ENCODE results near the gene LRRC3C.

LRRC3C gene

DNA sequence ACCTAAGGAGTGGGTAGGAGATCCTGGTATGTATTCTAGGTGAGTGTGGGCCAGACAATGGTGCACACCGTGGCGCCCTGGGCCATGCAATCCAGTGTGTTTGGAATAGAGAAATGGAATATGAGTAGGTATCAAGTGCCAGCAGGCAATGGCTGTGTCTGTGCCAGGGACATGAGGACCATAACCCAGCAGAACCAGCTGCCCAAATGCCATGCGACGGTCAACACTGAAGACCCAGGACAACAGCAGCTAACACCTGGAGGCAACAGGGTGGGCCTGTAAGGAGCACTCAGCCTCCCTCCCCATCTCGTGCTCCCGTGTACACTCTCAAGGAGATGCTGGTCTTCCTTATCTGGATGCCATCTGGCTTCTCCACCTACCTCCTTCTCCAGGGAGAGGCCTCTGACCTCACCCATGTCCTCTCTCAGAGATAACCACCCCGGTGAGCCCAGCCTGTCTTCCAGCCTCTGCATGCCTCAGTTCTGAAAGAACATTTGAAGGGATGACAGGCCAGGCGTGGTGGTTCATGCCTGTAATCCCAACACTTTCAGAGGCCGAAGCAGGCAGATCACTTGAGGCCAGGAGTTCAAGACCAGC is 8.3 kb upstream of the LRRC3C start:
- Mint-ChIP-seq H3K36me3 (ENCODE audit: low read depth) (peaks cover 79% of the 10 kb centered on the region), H3K4me3 (no peak overlapping the region), H3K9me3 (no peaks in the 10 kb centered on the region), H3K27me3 (no peaks in the 10 kb centered on the region), H3K27ac (no peak overlapping the region), H3K4me1 (ENCODE audit: low read depth) (peaks cover 71% of the 10 kb centered on the region)
- DNase-seq, result no peak

- H3K27ac Mint-ChIP-seq, result peak overlapping the region; percentile 95
- H3K27me3 Mint-ChIP-seq, result no peaks in the 10 kb centered on the region
- peaks cover 82% of the 10 kb centered on the region for H3K4me1 Mint-ChIP-seq (ENCODE audit: low read depth)
- DNase-seq, result peak; percentile 74
- peaks cover 83% of the 10 kb centered on the region for H3K36me3 Mint-ChIP-seq (ENCODE audit: low read depth)
- H3K4me3 Mint-ChIP-seq, result peak overlapping the region; percentile 47
- H3K9me3 Mint-ChIP-seq, result no peaks in the 10 kb centered on the region
These were observed 7.0 kb upstream of the LRRC3C start for GRCh38 chr17:39920218-39921210.

GRCh38 chr17:39921323-39921722 is 6.2 kb upstream of the LRRC3C start:
- peaks cover 85% of the 10 kb centered on the region for H3K36me3 Mint-ChIP-seq (ENCODE audit: low read depth)
- H3K4me1 Mint-ChIP-seq (ENCODE audit: low read depth), result peaks cover 86% of the 10 kb centered on the region

GRCh38 chr17:39922006-39922405 is 5.5 kb upstream of the LRRC3C start:
- peaks cover 81% of the 10 kb centered on the region for H3K4me1 Mint-ChIP-seq (ENCODE audit: low read depth)

More at GRCh38 chr17:39921323-39921722, 6.2 kb upstream of the LRRC3C start:
- no peaks in the 10 kb centered on the region for H3K9me3 Mint-ChIP-seq
- peak overlapping the region; percentile 47 for H3K4me3 Mint-ChIP-seq
- no peaks in the 10 kb centered on the region for H3K27me3 Mint-ChIP-seq
- H3K27ac Mint-ChIP-seq, result peak overlapping the region; percentile 95
- peak; percentile 53 for DNase-seq

GRCh38 chr17:39923230-39923629 is 4.3 kb upstream of the LRRC3C start:
- H3K36me3 Mint-ChIP-seq (ENCODE audit: low read depth), result peaks cover 84% of the 10 kb centered on the region
- no peak overlapping the region for H3K4me3 Mint-ChIP-seq
- H3K27ac Mint-ChIP-seq, result peak overlapping the region; percentile 93

More at GRCh38 chr17:39922006-39922405, 5.5 kb upstream of the LRRC3C start:
- Mint-ChIP-seq H3K4me3 (peak overlapping the region; percentile 47), H3K27me3 (no peaks in the 10 kb centered on the region), H3K9me3 (no peaks in the 10 kb centered on the region), H3K27ac (peak overlapping the region; percentile 95), H3K36me3 (ENCODE audit: low read depth) (peaks cover 87% of the 10 kb centered on the region)
- no peak for DNase-seq

DNA sequence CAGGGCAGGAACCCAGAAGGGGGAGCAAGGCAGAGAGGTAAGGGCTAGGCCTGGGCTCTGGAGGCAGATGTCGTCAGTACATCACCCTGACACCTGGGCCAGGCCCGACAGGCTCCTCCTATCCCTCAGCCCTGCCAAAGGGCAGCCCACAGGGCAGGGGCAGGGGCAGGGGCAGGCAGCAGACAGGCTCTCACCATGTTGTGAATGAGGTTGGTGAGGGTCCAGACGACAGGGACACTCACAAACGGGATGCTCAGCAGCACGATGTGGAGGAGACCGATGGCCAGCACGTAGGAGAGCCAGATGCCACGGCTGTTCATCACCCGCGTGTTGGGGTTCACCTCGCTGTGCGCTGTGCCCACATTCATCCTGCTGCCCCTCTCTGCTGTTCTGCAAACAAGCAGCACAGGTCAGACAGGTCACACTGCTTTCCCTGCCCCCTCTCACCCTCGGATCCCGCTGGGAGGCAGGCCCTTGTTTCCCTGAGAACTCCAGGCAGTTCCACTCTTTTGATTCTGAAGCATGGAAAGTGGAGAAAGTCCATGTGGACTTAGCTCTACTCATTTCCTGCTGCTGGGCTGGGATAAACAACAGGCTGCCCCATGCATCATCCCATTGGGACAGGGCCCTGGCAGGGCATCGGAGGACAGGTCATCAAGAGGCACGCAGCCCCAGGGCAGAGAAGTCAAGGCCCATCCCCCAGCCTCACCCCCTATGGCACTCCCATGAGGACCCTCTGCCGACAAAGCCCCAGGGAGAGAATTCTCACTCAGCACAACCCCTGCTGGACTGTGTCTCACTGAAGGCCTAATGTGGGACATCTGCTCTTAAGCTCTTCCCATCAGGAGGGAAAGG is 3.5 kb upstream of the LRRC3C start:
- no peaks in the 10 kb centered on the region for H3K9me3 Mint-ChIP-seq
- peak overlapping the region; percentile 86 for H3K4me3 Mint-ChIP-seq
- no peak for DNase-seq
- H3K27me3 Mint-ChIP-seq, result no peaks in the 10 kb centered on the region
- H3K4me1 Mint-ChIP-seq (ENCODE audit: low read depth), result peaks cover 83% of the 10 kb centered on the region
- peaks cover 77% of the 10 kb centered on the region for H3K36me3 Mint-ChIP-seq (ENCODE audit: low read depth)
- H3K27ac Mint-ChIP-seq, result peak overlapping the region; percentile 93

More at GRCh38 chr17:39923230-39923629, 4.3 kb upstream of the LRRC3C start:
- Mint-ChIP-seq H3K4me1 (ENCODE audit: low read depth) (peaks cover 83% of the 10 kb centered on the region), H3K9me3 (no peaks in the 10 kb centered on the region), H3K27me3 (no peaks in the 10 kb centered on the region)
- no peak for DNase-seq

- Mint-ChIP-seq H3K36me3 (ENCODE audit: low read depth) (peaks cover 73% of the 10 kb centered on the region), H3K9me3 (no peaks in the 10 kb centered on the region), H3K4me3 (peak overlapping the region; percentile 86), H3K4me1 (ENCODE audit: low read depth) (peaks cover 86% of the 10 kb centered on the region), H3K27ac (peak overlapping the region; percentile 93), H3K27me3 (no peaks in the 10 kb centered on the region)
- no peak for DNase-seq
These were observed 2.9 kb upstream of the LRRC3C start for GRCh38 chr17:39924691-39925055.

GRCh38 chr17:39925282-39926134 is 2.0 kb upstream of the LRRC3C start:
- Mint-ChIP-seq H3K9me3 (no peaks in the 10 kb centered on the region), H3K4me3 (peak overlapping the region; percentile 86), H3K27ac (peak overlapping the region; percentile 93), H3K36me3 (ENCODE audit: low read depth) (peaks cover 67% of the 10 kb centered on the region), H3K4me1 (ENCODE audit: low read depth) (peaks cover 80% of the 10 kb centered on the region), H3K27me3 (no peaks in the 10 kb centered on the region)
- DNase-seq, result no peak

- Mint-ChIP-seq H3K36me3 (ENCODE audit: low read depth) (peaks cover 61% of the 10 kb centered on the region), H3K9me3 (no peaks in the 10 kb centered on the region), H3K4me1 (ENCODE audit: low read depth) (peaks cover 74% of the 10 kb centered on the region), H3K27me3 (no peaks in the 10 kb centered on the region), H3K4me3 (peak overlapping the region; percentile 86), H3K27ac (peak overlapping the region; percentile 93)
- DNase-seq, result no peak
These were observed 1.4 kb upstream of the LRRC3C start for GRCh38 chr17:39926135-39926587.

DNA sequence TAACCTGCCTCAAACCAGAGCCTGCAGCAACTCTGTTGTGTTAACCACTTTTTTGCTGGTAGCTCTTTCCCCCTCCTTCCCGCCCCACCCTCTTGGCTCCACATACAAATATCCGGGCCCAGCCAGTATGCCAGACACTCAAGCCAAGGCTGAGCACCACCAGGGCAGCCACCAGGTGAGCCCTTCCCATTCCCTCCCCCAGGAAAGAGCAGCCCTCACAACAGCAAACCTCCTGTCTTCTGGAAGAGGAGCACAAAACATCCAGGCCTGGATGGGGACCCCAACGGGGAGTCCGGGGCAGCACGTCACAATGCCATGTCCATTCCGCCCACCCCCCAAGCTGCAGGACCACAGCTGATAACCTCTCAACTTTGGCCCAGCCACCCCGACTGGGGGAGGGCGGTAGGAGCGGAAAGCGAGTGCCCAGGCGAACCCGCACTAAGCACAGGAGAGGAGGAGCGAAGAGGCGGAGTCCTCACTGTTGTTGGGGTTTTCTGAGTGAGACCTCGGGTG is 888 bp upstream of the LRRC3C start:
- H3K4me3 Mint-ChIP-seq, result peak overlapping the region; percentile 86
- H3K9me3 Mint-ChIP-seq, result no peaks in the 10 kb centered on the region
- DNase-seq, result peak; percentile 71
- no peaks in the 10 kb centered on the region for H3K27me3 Mint-ChIP-seq
- H3K36me3 Mint-ChIP-seq (ENCODE audit: low read depth), result peaks cover 56% of the 10 kb centered on the region
- H3K4me1 Mint-ChIP-seq (ENCODE audit: low read depth), result peaks cover 69% of the 10 kb centered on the region
- peak overlapping the region; percentile 93 for H3K27ac Mint-ChIP-seq

- Mint-ChIP-seq H3K36me3 (ENCODE audit: low read depth) (peaks cover 40% of the 10 kb centered on the region), H3K4me1 (ENCODE audit: low read depth) (peaks cover 54% of the 10 kb centered on the region), H3K27me3 (no peaks in the 10 kb centered on the region), H3K4me3 (peak overlapping the region; percentile 86), H3K9me3 (no peaks in the 10 kb centered on the region), H3K27ac (peak overlapping the region; percentile 93)
- DNase-seq, result no peak
These were observed 661 bp downstream of the LRRC3C start for GRCh38 chr17:39927929-39928857.

GRCh38 chr17:39928858-39929645 is 1.5 kb downstream of the LRRC3C start:
- Mint-ChIP-seq H3K4me3 (peak overlapping the region; percentile 86), H3K27me3 (no peaks in the 10 kb centered on the region), H3K9me3 (no peaks in the 10 kb centered on the region), H3K27ac (peak overlapping the region; percentile 93), H3K36me3 (ENCODE audit: low read depth) (peaks cover 32% of the 10 kb centered on the region), H3K4me1 (ENCODE audit: low read depth) (peaks cover 47% of the 10 kb centered on the region)
- DNase-seq, result no peak
